ENCODE measurements around the gene ADAMTS19.

ADAMTS19 gene

DNA sequence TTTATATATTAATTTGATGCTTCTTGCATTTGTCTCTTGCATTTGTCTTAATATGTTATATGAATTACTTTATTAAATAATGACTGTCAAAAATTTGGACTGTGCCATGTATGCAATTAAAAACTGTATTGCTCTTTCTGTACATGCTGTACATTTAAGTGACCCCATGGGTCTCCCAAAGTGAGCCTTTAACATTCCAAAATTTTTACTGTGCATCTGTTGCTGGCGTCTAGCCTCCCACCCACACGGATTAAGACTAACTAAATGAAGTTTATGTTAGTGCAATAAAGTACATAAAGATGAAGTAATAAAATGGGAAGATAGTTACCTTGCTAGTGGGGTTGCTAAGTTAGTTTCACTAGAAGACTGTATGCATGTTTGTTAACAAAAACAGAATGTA lies 48.5 kb downstream of the ADAMTS19 start:
- H3K4me3 ChIP-seq (replicated peaks; ENCODE audit: low read depth, low read length), result no peak overlapping the region
- DNase-seq (ENCODE audit: low read depth), result no peak
- TF ChIP-seq, protein P1, sequence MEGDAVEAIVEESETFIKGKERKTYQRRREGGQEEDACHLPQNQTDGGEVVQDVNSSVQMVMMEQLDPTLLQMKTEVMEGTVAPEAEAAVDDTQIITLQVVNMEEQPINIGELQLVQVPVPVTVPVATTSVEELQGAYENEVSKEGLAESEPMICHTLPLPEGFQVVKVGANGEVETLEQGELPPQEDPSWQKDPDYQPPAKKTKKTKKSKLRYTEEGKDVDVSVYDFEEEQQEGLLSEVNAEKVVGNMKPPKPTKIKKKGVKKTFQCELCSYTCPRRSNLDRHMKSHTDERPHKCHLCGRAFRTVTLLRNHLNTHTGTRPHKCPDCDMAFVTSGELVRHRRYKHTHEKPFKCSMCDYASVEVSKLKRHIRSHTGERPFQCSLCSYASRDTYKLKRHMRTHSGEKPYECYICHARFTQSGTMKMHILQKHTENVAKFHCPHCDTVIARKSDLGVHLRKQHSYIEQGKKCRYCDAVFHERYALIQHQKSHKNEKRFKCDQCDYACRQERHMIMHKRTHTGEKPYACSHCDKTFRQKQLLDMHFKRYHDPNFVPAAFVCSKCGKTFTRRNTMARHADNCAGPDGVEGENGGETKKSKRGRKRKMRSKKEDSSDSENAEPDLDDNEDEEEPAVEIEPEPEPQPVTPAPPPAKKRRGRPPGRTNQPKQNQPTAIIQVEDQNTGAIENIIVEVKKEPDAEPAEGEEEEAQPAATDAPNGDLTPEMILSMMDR (IDR thresholded peaks at IDR 0.05; ENCODE audit: low read length, missing control alignments), result no peak

DNA sequence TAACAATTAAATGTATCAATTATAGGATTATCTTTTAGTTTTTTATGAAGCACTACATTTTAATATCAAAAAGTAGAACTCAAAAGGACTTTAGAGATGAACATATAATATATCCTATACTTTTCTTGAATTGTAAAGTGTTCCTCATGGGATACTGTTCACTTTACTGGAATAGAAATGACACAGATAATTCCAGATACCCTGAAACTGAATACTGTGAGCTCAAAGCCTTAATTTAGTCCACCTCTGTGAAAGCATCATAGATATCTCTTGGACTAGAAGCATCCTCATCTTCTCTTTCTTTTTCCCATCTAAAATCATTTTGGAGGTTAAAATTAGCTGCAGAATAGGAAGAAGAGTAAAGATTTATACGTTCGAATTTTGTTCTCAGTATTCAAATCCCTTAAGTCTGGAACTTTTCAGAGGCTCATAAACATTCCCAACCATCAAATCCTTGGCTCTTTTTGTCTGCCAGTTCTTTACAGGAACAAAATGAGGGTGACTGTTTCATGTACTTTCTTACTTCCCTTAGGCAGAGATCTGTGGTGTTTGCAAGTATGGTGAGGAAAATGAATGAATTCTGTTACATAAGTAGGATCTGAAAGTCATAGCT lies 49.4 kb downstream of the ADAMTS19 start:
- H3K4me3 ChIP-seq (replicated peaks; ENCODE audit: low read depth, low read length), result no peak overlapping the region
- TF ChIP-seq, protein P1 (IDR thresholded peaks at IDR 0.05; ENCODE audit: low read length, missing control alignments), result no peak
- DNase-seq (ENCODE audit: low read depth), result no peak

DNA sequence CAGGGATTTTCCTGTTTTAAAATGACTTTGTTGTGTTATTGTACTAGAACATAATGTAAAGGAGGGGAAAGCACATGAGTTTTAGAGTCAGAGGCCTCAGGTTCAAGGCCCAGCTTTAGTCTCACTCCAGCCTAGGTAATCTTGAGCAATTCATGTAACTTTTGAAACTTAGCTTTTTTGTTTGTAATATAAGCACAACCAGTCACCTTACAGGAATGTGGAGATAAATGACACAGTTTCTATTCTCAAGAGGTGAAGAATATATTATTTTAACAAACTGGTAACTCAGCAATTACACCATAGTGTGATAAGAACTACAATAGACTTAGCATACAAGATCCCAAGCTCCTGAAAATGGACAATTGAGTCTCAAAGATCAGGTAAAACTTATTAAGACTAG lies 51.2 kb downstream of the ADAMTS19 start:
- TF ChIP-seq, protein P1 (IDR thresholded peaks at IDR 0.05; ENCODE audit: low read length, missing control alignments), result no peak
- no peak overlapping the region for H3K4me3 ChIP-seq (replicated peaks; ENCODE audit: low read depth, low read length)
- peak; percentile 38 for DNase-seq (ENCODE audit: low read depth)

DNA sequence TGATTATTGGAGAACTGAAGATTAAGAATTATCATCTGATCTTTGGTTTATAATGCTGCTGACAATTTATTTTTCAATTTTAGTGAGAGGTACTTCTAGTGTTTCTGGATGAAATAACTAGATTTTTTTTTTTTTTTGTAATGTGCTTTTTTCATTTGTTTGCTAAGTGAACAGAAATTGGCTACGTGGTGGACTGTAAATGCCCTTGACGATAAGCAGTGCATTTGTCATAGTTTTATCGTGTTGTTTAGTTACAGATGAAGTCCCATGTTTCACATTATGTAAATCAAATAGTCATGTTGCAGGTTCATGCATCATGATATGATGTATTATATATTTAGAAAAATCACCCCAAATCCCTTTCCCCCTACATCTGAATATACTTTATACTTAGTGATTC lies 81.0 kb downstream of the ADAMTS19 start:
- H3K4me3 ChIP-seq (replicated peaks; ENCODE audit: low read depth, low read length), result no peak overlapping the region
- TF ChIP-seq, protein P1 (IDR thresholded peaks at IDR 0.05; ENCODE audit: low read length, missing control alignments), result no peak
- DNase-seq (ENCODE audit: low read depth), result no peak

DNA sequence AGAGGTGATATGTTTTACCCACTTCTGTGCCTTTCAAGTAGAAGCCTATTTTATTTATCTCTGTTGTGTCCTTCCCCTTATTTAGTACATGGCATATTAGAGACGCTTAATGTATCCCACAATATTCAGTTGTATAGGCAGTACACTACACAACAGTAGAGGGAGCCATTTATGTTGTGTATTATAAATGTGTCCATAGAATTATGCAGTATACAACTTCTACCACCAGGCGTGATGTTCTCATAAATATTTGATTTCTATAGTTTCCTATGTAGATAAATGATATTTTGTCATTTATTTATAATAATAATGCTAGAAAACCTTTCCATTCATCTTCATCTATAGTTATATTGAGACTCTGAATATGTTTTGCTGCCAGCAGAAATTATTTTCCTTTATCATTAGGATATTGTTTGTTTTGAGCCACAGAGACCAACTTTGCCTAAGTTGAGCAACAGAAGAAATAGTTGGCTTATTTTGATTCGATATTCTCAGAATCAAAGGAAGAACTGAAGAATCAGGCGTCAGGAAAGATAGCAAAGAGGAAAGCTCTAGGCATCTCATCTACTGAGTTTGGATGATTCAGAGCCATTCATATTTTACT lies 81.7 kb downstream of the ADAMTS19 start:
- peak; percentile 32 for DNase-seq (ENCODE audit: low read depth)
- TF ChIP-seq, protein P1 (IDR thresholded peaks at IDR 0.05; ENCODE audit: low read length, missing control alignments), result peak; percentile 44
- H3K4me3 ChIP-seq (replicated peaks; ENCODE audit: low read depth, low read length), result no peak overlapping the region

DNA sequence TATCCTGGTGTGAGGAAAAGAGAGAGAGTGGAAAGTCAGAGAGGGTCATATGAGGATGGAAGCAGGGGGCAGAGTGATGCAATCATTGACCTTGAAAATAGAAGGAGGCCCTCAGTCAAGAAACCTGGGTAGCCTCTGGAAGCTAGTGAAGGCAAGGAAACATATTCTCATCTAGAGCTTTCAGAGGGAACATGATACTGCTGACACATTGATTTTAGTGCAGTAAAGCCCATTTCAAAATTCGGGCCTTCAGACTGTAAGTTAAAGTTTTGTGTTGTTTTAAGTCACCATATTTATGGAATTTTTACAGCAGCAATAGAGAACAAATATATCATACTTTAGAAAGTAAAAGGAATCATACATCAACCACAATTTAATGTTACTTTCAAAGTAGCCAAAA lies 87.0 kb downstream of the ADAMTS19 start:
- DNase-seq (ENCODE audit: low read depth), result no peak
- TF ChIP-seq, protein P1 (IDR thresholded peaks at IDR 0.05; ENCODE audit: low read length, missing control alignments), result no peak
- no peak overlapping the region for H3K4me3 ChIP-seq (replicated peaks; ENCODE audit: low read depth, low read length)
